Vagina (tissue), 2 donors: ENCODE results near the gene SRRD.

Source experiments
- POLR2A ChIP-seq, 2 donors: fragments of 450-650 bp; IDR thresholded peaks; one replicate each; pipeline ENCODE4 v1.6.1; 2017; ENCODE audit warnings: antibody characterized with exemption in 2 of 2, mild to moderate bottlenecking in 2 of 2, moderate library complexity in 2 of 2
- TF ChIP-seq, protein P1 (sequence below), 3 experiments: fragments of 450-650 bp in 2 of 3; fragments of 200-600 bp in 1 of 3; sonication (generic) in 1 of 3; IDR thresholded peaks; one replicate each; pipeline ENCODE4 v1.5.1; 2017 to 2019; ENCODE audit warnings: antibody characterized with exemption in 3 of 3, mild to moderate bottlenecking in 2 of 3, moderate library complexity in 2 of 3

DNA sequence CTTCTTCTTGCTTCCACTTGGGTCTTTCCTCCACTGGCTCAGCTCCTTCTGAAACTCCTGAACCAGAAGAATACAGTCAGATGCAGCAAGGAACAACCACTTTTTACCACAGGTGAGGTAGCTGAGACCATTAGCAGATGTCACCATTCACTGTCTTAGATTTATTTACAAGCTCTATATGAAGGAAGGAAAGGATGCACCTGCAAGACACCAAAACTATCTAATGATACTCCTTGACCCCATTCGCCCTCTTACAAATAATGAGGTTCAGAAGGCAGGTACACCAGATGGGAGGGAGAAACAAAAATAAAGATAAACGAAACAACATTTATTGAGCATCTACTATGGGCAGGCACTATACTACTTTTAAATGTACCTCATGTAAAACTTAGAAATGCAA lies 18.3 kb downstream of the SRRD start:
- TF ChIP-seq, protein P1, sequence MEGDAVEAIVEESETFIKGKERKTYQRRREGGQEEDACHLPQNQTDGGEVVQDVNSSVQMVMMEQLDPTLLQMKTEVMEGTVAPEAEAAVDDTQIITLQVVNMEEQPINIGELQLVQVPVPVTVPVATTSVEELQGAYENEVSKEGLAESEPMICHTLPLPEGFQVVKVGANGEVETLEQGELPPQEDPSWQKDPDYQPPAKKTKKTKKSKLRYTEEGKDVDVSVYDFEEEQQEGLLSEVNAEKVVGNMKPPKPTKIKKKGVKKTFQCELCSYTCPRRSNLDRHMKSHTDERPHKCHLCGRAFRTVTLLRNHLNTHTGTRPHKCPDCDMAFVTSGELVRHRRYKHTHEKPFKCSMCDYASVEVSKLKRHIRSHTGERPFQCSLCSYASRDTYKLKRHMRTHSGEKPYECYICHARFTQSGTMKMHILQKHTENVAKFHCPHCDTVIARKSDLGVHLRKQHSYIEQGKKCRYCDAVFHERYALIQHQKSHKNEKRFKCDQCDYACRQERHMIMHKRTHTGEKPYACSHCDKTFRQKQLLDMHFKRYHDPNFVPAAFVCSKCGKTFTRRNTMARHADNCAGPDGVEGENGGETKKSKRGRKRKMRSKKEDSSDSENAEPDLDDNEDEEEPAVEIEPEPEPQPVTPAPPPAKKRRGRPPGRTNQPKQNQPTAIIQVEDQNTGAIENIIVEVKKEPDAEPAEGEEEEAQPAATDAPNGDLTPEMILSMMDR (IDR thresholded peaks at IDR 0.05), result no peak
- no peak for TF ChIP-seq POLR2A (IDR thresholded peaks at IDR 0.05)
